ENCODE results near the gene FRMD3.

Gene FRMD3

GRCh38 chr9:83477120-83477519 lies 61.1 kb downstream of the FRMD3 start:
- Histone ChIP-seq H3K4me3 (no peak overlapping the region), H3K9me3 (peaks cover 2% of the 10 kb centered on the region; the same call in 1 of the 2 replicates), H3K4me1 (no peaks in the 10 kb centered on the region), H3K27me3 (ENCODE audit: low read depth) (no peaks in the 10 kb centered on the region), H3K36me3 (replicated peaks) (no peaks in the 10 kb centered on the region)
- in situ Hi-C loops (cut with MboI; ENCODE audit: low sequenced_read_pairs): no loop called here
- DNase-seq (ENCODE audit: low spot score in 2 of 2): no peak

DNA sequence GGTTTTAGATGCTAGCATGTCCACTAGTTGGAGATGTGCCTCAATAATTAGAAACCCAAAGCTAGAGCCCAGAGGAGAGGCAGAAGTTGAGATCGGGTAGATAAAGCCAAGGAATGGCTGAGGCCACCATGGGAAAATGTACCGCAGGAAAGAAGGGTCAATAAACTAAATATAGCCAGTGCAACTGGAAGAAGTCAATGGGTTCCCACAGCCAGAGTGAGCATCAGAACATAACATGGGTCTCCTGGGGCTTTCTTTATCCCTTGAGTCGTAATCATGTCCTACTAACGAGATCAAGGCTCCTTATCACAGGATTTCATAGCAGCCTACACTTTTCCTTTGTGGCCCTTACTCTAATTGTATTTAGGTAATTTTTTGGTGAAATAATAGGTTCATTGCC lies 61.7 kb downstream of the FRMD3 start:
- no peaks in the 10 kb centered on the region for H3K36me3 ChIP-seq (replicated peaks)
- no peaks in the 10 kb centered on the region for H3K27me3 ChIP-seq (ENCODE audit: low read depth)
- no peak for DNase-seq (ENCODE audit: low spot score in 2 of 2)
- H3K9me3 ChIP-seq: peaks cover 2% of the 10 kb centered on the region; the same call in 1 of the 2 replicates
- no peak overlapping the region for H3K4me3 ChIP-seq
- in situ Hi-C loops (cut with MboI; ENCODE audit: low sequenced_read_pairs): no loop called here
- H3K4me1 ChIP-seq: no peaks in the 10 kb centered on the region

DNA sequence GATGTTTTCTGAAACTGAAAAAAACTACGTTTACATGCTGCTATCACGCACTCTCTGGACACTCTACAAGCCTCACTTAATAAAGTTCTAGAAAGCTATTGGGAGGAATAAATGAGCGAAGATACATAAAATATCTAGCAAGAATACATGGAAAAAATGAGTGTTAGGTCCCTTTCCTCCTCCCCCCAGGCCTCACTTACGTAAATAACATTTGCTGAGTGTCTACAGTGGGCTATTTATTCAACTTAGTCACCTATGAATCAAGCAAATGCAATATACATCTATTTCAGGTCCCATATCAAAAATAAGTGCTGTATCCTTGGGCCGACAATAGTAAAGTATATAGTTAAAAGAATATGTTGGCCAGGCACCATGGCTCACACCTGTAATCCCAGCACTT lies 62.5 kb downstream of the FRMD3 start:
- in situ Hi-C loops (cut with MboI; ENCODE audit: low sequenced_read_pairs): no loop called here
- Histone ChIP-seq H3K4me3 (no peak overlapping the region), H3K9me3 (peaks cover 2% of the 10 kb centered on the region; the same call in 1 of the 2 replicates), H3K27me3 (ENCODE audit: low read depth) (no peaks in the 10 kb centered on the region), H3K4me1 (no peaks in the 10 kb centered on the region), H3K36me3 (replicated peaks) (no peaks in the 10 kb centered on the region)
- no peak for DNase-seq (ENCODE audit: low spot score in 2 of 2)

DNA sequence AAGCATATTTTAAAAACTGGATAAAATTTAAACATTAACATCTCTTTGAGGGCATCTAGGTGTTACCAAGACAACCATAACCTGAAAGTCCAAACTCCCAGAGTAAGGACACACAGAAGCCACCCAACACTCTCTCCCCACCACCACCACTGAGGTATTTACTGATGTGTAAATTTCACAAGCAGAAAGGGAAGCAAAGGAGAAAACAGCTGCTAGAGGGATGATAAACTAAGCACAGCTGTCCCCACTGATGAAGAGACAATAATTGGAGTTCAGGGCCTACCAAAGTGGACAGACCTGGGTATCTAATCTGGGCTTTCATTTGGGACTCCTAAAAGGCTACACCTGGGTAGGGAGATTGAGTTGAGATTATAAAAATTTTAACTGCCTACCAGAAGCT lies 63.6 kb downstream of the FRMD3 start:
- Histone ChIP-seq H3K27me3 (ENCODE audit: low read depth) (no peaks in the 10 kb centered on the region), H3K4me3 (no peak overlapping the region), H3K9me3 (no peaks in the 10 kb centered on the region), H3K36me3 (replicated peaks) (no peaks in the 10 kb centered on the region), H3K4me1 (no peaks in the 10 kb centered on the region)
- in situ Hi-C loops (cut with MboI; ENCODE audit: low sequenced_read_pairs): no loop called here
- DNase-seq (ENCODE audit: low spot score in 2 of 2): no peak

- no peak overlapping the region for H3K4me3 ChIP-seq
- DNase-seq (ENCODE audit: low spot score in 2 of 2): no peak
- in situ Hi-C loops (cut with MboI; ENCODE audit: low sequenced_read_pairs): no loop called here
- no peaks in the 10 kb centered on the region for H3K9me3 ChIP-seq
- no peaks in the 10 kb centered on the region for H3K4me1 ChIP-seq
- no peaks in the 10 kb centered on the region for H3K36me3 ChIP-seq (replicated peaks)
- H3K27me3 ChIP-seq (ENCODE audit: low read depth): no peaks in the 10 kb centered on the region
Observed at GRCh38 chr9:83473488-83473971, 64.7 kb downstream of the FRMD3 start.

DNA sequence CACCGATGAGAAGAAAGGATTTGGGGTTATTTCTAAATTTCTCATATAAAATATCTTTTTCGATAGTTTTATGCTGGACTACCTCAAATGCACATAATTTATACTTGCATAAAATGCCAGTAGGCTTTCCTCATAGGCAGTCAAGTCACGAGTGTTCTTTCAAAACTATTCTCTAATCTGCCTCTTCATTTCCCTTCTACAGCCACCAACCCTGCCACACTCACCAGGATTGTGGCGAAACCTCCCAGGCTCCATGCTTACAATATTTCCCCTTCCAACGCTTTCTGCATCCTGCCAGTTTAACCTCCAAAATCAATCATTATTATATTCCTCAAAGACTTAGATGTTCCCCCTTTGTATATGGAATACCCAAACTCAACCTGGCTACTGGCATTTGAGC lies 65.4 kb downstream of the FRMD3 start:
- Histone ChIP-seq H3K4me3 (no peak overlapping the region), H3K4me1 (no peaks in the 10 kb centered on the region), H3K36me3 (replicated peaks) (no peaks in the 10 kb centered on the region), H3K27me3 (ENCODE audit: low read depth) (no peaks in the 10 kb centered on the region), H3K9me3 (no peaks in the 10 kb centered on the region)
- no peak for DNase-seq (ENCODE audit: low spot score in 2 of 2)
- in situ Hi-C loops (cut with MboI; ENCODE audit: low sequenced_read_pairs): no loop called here

- Histone ChIP-seq H3K36me3 (replicated peaks) (no peaks in the 10 kb centered on the region), H3K4me3 (no peak overlapping the region), H3K9me3 (no peaks in the 10 kb centered on the region), H3K27me3 (ENCODE audit: low read depth) (no peaks in the 10 kb centered on the region), H3K4me1 (no peaks in the 10 kb centered on the region)
- in situ Hi-C loops (cut with MboI; ENCODE audit: low sequenced_read_pairs): no loop called here
- no peak for DNase-seq (ENCODE audit: low spot score in 2 of 2)
Observed at GRCh38 chr9:83472221-83472665, 66.0 kb downstream of the FRMD3 start.

DNA sequence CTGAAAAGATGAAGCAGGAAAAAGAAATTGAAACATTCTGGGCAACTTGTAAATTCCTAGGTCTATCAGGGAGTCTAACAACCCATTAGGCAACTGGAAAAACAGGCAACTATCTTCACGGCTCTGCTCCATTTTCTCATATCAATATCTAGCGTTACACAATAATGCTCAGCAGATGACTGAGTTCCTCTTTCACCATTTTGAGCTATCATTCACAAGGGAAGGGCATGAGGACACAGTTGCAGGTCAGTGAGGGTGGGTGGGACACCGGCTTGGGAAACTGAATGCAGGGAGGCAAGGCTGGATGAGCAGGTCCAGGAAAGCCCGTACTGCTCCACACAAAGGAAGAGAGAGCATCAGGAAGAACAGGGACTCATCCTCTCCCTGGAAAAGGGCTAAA lies 67.0 kb downstream of the FRMD3 start:
- DNase-seq (ENCODE audit: low spot score in 2 of 2): no peak
- H3K4me1 ChIP-seq: no peaks in the 10 kb centered on the region
- H3K36me3 ChIP-seq (replicated peaks): no peaks in the 10 kb centered on the region
- no peaks in the 10 kb centered on the region for H3K27me3 ChIP-seq (ENCODE audit: low read depth)
- no peaks in the 10 kb centered on the region for H3K9me3 ChIP-seq
- H3K4me3 ChIP-seq: no peak overlapping the region
- in situ Hi-C loops (cut with MboI; ENCODE audit: low sequenced_read_pairs): no loop called here

DNA sequence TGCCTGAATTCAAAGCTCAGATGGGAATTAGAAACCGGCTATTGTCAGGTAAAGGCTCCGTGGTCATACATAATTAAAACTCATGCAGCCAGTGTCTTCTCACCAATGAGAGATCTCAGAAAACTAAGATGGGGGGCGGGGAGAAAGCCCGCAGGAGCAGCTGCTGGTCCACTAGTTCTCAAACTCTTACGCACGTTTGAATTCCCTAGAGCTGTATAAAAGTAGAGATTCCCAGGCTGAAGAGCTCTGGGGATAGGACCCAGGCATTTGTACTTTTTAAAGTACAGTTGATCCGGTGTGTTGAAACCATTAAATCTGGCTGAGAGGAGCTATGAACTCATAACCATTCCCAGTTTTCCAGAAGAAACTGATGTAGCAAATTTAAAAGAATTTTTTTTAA lies 68.5 kb downstream of the FRMD3 start:
- in situ Hi-C loops (cut with MboI; ENCODE audit: low sequenced_read_pairs): no loop called here
- H3K4me1 ChIP-seq: no peaks in the 10 kb centered on the region
- DNase-seq (ENCODE audit: low spot score in 2 of 2): no peak
- H3K27me3 ChIP-seq (ENCODE audit: low read depth): no peaks in the 10 kb centered on the region
- H3K4me3 ChIP-seq: no peak overlapping the region
- no peaks in the 10 kb centered on the region for H3K9me3 ChIP-seq
- no peaks in the 10 kb centered on the region for H3K36me3 ChIP-seq (replicated peaks)

DNA sequence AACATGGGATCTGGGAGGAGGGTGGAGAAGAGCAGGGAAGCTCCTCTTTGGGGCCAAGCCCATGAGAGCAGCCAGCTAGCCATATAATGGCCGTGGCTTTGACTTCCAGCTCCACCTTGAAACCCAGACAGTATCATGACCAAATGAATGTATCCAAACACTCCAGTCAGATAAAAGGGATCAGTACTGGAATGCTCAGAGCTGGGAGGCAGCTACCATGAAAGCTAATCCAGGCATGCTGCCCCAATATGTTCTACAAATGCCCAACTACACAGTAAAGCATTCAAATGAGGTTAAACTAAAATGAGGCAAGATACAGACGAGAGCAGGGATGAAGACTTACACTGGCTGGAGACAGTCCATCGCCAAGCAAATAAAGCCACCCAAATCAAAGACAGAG lies 69.4 kb downstream of the FRMD3 start:
- no peaks in the 10 kb centered on the region for H3K4me1 ChIP-seq
- H3K36me3 ChIP-seq (replicated peaks): no peaks in the 10 kb centered on the region
- in situ Hi-C loops (cut with MboI; ENCODE audit: low sequenced_read_pairs): no loop called here
- H3K9me3 ChIP-seq: no peaks in the 10 kb centered on the region
- H3K27me3 ChIP-seq (ENCODE audit: low read depth): no peaks in the 10 kb centered on the region
- no peak overlapping the region for H3K4me3 ChIP-seq
- DNase-seq (ENCODE audit: low spot score in 2 of 2): no peak

- H3K36me3 ChIP-seq (replicated peaks): no peaks in the 10 kb centered on the region
- H3K27me3 ChIP-seq (ENCODE audit: low read depth): no peaks in the 10 kb centered on the region
- no peak overlapping the region for H3K4me3 ChIP-seq
- in situ Hi-C loops (cut with MboI; ENCODE audit: low sequenced_read_pairs): no loop called here
- H3K4me1 ChIP-seq: no peaks in the 10 kb centered on the region
- H3K9me3 ChIP-seq: no peaks in the 10 kb centered on the region
- DNase-seq (ENCODE audit: low spot score in 2 of 2): no peak
Observed at GRCh38 chr9:83466877-83467276, 71.3 kb downstream of the FRMD3 start.

DNA sequence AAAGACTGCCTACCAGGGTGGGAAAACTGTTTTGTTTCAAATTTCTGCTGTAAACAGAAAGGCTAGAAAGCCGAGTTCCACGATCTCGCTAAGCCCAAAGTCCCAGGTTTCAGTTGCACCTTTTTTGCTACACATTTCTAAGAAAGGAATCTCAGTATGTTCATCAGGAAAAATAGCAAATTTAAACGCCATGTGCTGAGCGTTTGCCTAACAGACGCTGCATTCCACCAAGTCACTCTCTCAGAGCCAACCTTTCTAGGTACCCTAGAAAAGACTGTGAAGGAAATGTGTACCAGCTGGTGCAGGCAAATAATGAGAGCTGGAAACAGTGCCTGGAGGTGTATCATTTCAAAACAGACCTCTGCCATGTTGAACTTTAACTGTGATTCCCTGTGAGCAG lies 71.8 kb downstream of the FRMD3 start:
- no peak overlapping the region for H3K4me3 ChIP-seq
- no peaks in the 10 kb centered on the region for H3K9me3 ChIP-seq
- no peaks in the 10 kb centered on the region for H3K27me3 ChIP-seq (ENCODE audit: low read depth)
- no peaks in the 10 kb centered on the region for H3K4me1 ChIP-seq
- in situ Hi-C loops (cut with MboI; ENCODE audit: low sequenced_read_pairs): no loop called here
- no peaks in the 10 kb centered on the region for H3K36me3 ChIP-seq (replicated peaks)
- no peak for DNase-seq (ENCODE audit: low spot score in 2 of 2)

DNA sequence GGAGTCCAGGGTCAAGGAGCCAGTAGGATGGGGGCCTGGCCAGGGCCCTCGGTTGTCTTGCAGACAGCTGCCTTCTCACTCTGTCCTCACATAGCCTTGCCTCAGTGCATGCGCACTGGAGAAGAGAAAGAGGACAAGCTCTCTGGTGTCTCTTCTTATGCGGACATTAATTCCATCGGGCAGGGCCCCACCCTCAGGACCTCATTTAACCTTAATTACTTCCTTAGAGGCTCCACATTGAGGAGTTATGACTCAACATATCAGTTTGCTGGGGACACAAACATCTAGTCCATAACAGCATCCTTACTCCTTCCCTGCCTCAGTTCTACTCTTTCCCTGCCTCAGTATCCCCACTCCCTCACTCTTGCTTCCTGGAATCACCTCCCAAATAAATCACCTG lies 78.4 kb downstream of the FRMD3 start:
- no peaks in the 10 kb centered on the region for H3K9me3 ChIP-seq
- no peak for DNase-seq (ENCODE audit: low spot score in 2 of 2)
- H3K36me3 ChIP-seq (replicated peaks): no peaks in the 10 kb centered on the region
- in situ Hi-C loops (cut with MboI; ENCODE audit: low sequenced_read_pairs): no loop called here
- H3K27me3 ChIP-seq (ENCODE audit: low read depth): no peaks in the 10 kb centered on the region
- no peak overlapping the region for H3K4me3 ChIP-seq
- H3K4me1 ChIP-seq: no peaks in the 10 kb centered on the region

- H3K36me3 ChIP-seq (replicated peaks): no peaks in the 10 kb centered on the region
- in situ Hi-C loops (cut with MboI; ENCODE audit: low sequenced_read_pairs): no loop called here
- DNase-seq (ENCODE audit: low spot score in 2 of 2): no peak
- H3K9me3 ChIP-seq: no peaks in the 10 kb centered on the region
- H3K4me3 ChIP-seq: no peak overlapping the region
- H3K4me1 ChIP-seq: no peaks in the 10 kb centered on the region
- H3K27me3 ChIP-seq (ENCODE audit: low read depth): no peaks in the 10 kb centered on the region
Observed at GRCh38 chr9:83458530-83458929, 79.7 kb downstream of the FRMD3 start.

- Histone ChIP-seq H3K9me3 (no peaks in the 10 kb centered on the region), H3K4me3 (no peak overlapping the region), H3K27me3 (ENCODE audit: low read depth) (no peaks in the 10 kb centered on the region), H3K4me1 (no peaks in the 10 kb centered on the region), H3K36me3 (replicated peaks) (no peaks in the 10 kb centered on the region)
- in situ Hi-C loops (cut with MboI; ENCODE audit: low sequenced_read_pairs): no loop called here
- DNase-seq (ENCODE audit: low spot score in 2 of 2): no peak
Observed at GRCh38 chr9:83457005-83457404, 81.2 kb downstream of the FRMD3 start.

All from HAP-1 (cell line).